GF-D8 (cell line): ENCODE measurements around the gene ODC1.
"Not testable (repeated sequence)": the region's sequence is repeated elsewhere in the genome, so short reads cannot be mapped to it uniquely, and the experiment has no call there.

Source experiments
- DNase-seq: peaks from one replicate; lab custom pipeline; 2025; lab: John Stamatoyannopoulos, UW

ODC1 gene

DNA sequence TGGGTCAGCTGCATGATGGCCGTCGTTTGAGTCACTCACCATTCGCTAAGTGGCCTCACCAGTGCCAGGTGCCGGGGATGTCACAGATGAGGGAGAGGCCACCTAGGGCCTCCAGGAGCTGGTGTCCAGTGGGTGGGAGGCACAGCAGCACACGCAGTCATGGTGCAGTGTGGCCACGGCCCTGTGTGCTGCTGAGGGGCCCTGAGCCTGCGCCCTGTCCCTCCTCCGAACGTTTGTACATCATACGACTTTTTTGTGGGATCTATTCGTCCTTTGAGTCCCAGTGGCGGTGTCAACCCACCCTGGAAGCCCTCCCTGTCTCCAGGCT lies 30.1 kb upstream of the ODC1 start:
- DNase-seq, result no peak

DNA sequence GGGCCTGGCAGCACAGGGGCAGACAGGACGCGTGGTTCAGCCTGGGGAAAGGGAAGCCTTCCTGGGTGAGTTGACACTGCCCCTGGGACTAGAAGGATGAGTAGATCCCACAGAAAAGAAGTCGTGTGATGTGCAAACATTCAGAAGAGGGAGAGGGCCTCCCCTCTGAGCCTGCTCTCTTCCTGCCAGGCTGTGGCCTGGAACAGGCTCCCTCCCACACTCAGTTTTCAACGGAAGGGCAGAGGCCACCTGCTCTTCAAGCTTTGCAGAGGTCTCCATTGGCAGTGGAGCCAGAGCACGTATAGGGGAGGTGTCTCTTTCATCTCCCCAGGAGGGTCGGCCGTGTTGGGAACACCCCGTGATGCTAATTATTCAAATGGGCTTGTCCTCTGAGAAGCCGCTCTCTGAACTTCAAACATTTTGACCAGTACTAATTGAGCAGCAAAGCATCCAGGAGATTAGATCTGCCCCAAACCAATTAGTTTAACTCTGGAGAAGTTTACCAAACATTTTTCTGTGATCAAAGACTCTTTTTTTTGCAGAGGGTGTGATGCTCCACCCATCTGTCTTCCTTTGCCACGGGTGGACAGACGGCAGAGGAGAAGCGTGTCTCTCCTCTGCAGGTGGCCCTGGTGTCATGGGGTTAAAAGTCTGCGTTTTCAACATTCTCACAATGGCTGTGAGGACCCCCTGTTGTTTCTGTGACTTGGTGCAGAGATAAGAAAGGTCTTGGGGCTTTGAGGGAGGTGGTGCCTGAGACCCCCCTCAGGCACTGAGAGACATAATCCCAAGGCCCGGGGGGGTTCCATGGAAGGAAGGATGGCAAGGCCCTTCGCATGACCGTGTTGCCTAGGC lies 29.5 kb upstream of the ODC1 start:
- DNase-seq, result no peak

DNA sequence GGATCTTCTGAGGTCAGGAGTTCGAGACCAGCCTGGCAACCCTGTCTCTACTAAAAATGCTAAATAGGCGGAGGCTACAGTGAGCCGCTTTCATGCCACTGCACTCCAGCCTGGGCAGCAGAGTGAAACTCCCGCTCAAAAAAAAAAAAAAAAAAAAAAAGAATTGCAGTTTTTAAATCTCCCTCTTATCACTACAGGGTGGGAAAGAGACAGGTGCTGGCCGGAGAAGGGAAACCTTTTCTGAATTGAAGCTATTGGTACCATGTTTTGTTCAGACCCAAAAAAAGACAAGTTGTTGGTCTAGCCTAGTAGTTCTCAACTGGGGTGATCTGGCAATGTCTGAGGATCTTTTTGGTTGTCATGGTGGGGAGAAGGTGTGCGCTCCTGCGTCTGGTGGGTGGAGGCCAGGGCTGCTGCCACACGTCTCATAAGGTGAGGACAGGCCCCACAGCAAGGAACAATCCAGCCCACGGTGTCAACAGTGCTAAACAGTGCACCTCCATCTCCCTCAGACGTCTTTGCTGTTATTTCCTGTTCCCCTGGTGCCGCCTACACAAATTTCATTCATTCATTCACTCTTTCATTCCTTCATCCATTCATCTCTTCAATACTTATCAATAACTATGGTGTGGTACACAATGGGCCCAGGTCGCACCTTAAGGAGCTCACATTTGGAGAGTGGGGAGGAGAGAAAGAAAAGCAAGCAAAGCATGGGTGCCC lies 28.8 kb upstream of the ODC1 start:
- DNase-seq, result no peak

DNA sequence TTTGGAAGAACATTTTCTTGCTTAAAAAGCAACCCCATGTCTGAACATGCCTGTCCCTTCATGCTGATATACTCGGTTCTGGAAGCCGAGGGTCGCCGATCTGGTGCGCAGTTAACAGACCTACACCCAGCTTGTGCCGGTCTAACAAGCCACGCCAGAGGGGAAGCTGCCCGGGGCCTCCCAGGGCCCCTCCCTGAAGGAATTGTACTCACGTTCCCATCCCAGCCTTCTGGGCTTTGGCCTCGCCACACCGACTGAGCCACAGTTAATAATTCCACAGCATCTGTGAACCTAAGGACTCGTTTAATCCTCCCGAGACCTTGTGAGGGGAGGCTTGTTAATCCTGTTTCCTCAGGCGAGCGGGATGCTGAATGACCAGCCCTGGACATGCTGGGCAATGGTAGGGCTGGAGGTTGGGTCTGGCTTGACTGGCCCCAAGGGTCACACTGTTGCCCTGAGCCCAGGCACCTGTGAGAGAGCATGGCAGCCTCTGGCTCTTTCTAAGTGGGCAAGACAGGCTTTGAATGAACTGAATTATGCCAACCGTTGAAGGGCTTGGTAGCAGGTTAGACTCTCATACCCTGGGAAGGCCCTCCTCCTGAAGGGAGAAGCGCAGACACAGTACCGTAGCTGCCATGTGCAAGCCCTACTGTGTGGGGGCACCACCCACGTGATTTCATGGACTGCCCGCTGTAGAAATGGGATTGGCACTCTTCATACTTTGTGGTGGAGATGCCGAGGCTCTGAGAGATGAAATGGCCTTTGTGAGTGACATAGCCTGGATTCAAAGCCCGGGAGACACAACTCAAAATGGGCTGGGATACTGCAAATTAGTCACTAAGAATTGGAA lies 27.9 kb upstream of the ODC1 start:
- no peak for DNase-seq

DNA sequence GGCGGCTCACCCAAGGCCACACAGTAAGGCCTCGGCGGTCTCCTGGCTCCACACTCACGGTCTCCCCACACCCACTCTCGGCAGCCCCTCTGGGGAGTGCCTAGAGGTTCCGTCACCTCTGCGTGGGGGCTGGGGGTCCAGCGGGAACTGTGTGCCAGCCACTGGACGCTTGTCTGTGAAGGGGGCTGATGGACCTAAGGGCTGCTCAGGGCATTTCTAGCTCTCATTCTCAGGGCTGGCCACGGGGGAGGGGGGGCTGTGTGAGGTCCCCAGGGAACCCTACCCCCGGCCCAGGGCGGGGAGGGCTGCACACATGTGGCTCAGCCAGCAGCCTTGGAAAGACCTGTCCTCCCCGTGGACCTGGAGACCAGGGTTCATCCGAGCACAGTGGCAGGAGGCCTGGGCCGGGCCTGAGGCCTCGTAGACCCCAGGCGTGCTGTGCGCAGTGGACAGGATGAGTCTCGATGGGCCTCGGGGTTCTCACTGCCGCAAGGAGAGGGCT lies 27.1 kb upstream of the ODC1 start:
- no peak for DNase-seq

DNA sequence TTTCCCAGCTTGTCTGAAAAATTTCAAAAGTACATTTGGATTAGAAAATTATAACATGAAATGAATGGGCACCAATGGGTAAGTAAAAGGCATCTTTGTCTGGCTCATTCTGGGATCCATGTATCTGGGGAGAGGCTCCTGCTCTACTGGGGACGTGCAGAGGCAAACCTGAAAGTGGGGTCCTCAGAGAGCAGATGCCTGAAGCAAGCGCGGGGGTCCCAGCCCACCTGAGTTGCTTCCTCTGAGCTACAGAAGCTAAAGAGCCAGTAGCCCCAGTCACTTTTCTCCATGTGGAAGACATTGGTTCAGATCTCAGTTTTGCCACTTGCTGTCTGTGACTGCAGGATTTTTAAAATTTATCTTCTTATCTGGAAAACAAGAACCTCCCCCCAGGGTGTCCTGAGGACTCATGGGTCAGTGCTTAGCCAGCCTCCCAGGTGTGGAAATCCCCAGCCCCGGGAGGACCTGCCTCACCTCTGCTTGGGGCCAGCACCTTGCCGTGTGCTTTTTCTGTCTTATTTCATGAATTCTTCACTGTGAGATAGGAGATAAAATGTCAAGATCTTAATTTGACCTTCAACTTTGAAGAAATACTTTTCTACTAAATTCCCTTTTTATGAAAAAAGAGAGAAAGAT lies 25.1 kb upstream of the ODC1 start:
- no peak for DNase-seq

DNA sequence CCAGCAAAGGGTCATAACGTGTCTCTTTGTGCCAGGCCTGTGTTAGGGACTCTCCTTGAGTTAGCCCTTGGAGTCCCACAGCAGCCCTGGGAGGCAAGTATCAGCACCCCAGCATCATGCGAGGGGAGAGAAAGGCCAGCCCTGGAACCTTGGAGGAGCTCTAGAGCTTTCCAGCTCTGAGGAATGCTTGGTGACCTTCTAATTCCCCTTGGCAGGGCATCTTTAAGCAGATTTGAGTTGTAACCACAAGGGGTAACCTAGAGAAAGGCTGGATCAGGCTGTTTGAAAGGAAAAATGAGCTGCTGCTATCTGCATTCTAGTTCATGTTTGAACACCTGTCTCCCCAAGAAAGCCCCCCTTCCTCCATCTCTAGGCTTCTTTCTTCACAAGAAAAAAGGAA lies 23.8 kb upstream of the ODC1 start:
- no peak for DNase-seq

DNA sequence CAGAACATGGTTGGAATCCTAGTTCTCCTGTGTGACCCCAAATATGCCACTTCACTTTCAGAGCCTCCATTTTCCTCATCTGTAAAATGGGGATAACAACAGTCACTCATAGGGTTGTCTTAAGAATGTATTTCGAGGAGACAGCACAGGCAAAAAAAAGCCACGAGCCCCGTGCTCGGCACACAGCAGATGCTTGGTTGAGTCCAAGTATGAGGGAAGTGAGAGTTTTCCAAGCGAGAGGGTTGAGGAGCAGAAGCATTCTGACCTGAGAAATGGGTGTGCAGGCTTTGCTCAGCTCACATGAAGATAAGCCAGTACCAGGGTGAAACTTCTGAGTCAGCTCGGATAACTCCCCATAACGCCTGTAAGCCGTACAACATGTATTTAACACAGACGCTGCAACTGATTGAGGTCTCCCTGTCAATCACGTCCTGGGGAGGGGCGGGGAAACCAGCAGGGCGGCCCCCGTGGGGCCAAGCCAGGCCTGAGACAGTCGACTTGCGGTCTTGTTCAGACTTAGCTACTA lies 23.0 kb upstream of the ODC1 start:
- no peak for DNase-seq

DNA sequence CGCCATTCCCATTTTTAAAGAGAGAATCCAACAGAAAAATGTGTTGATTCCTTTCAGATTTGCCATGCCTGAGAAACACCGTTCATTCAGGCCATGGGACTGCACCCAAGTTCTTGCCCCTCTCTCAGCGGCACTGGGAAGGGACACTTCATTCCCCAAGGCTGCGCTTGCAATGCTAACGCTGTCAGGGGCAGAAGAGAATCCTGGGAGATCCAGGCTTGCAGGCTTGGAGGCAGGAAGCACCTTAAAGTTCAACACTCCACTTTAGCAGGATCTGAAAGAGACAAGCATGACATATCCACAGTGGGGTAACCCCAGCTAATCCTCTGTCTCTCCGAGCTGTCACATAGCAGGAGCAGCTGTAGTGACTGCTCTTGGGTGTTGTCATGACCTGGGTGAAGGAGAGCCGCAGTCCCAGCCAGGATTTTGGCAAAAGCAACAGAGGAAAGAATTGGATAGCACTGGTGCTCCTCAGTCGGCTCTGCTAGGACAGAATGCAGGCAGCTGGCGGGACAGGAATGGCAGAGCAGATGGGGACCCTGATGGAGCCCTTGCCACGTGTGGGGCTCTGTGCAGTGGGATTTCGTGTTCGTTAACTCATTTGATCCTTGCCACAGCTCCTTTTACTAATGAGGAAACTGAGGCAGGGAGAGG lies 22.0 kb upstream of the ODC1 start:
- no peak for DNase-seq

DNA sequence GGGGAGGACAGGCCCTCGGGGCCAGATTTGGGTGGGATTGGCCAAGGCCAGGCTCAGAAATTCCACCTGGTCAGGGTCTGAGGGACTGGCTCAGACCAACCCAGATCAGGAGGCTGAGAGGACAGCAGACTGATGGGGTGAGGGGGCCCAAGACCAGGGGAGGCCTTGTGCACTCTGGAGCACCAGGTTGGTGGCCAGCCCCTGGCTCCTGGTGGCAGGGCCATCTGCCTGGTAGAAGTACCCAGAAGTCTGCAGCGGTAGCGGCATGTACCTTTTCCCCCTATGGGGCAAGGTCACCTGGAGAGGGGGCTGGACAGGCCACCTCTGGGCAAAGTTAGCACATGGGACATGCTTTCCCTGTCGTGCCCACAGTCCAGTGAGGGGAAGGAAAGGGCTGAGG lies 21.2 kb upstream of the ODC1 start:
- no peak for DNase-seq

DNA sequence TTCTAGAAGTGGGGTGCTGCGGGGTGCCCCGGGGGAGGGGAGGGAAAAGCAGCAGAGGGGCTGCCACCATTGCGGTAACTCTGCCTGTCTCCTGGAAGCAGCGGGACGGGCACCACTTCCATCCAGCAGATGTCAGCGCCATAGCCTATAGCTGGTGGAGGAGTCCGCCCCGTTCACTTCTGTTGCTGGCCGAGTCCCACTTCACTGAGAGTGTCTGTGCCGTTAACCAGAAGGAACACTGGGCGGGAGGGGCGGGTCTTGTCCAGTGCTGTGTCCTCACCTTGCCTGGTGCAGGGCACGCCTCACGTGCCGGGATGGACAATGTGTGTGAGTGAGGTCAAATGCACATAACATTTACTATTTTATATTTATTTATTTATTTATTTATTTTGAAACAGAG lies 19.3 kb upstream of the ODC1 start:
- DNase-seq, result no peak

DNA sequence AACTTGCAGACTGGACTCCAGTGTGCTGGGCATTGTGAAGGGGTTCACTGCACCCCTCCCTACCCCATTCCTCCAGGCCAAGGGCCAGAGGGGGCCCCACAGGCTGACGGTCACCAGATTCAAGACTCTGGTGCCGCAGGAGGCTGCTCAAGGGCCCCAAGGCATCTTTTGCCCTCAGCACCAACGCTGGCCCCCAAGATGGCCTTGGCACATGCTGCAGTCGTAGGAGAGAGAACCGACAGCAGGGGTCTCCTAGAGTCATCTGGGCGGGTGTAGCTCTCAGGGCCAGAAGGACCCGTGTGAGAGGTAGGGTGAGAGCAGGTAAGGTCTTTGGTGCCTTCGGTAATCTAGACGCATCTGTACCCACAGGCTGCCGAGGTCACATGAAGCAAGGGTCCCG lies 18.7 kb upstream of the ODC1 start:
- DNase-seq, result no peak

DNA sequence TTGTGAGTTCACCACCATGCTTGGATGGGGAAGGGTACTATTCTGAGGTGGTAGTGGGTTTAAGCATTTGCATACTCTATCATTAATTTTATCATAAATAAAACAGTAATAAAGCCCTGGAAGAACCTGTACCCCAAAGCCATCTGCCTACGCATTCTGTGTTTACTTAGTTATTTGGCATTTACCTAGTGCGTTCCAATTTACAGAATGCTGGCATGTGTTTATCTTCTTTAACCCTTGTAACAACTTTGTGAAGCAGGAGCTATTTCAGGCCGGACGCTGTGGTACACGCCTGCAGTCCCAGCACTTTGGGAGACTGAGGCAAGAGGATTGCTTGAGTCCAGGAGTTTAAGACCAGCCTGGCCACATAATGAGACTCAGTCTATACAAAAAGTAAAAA lies 17.8 kb upstream of the ODC1 start:
- DNase-seq, result no peak

DNA sequence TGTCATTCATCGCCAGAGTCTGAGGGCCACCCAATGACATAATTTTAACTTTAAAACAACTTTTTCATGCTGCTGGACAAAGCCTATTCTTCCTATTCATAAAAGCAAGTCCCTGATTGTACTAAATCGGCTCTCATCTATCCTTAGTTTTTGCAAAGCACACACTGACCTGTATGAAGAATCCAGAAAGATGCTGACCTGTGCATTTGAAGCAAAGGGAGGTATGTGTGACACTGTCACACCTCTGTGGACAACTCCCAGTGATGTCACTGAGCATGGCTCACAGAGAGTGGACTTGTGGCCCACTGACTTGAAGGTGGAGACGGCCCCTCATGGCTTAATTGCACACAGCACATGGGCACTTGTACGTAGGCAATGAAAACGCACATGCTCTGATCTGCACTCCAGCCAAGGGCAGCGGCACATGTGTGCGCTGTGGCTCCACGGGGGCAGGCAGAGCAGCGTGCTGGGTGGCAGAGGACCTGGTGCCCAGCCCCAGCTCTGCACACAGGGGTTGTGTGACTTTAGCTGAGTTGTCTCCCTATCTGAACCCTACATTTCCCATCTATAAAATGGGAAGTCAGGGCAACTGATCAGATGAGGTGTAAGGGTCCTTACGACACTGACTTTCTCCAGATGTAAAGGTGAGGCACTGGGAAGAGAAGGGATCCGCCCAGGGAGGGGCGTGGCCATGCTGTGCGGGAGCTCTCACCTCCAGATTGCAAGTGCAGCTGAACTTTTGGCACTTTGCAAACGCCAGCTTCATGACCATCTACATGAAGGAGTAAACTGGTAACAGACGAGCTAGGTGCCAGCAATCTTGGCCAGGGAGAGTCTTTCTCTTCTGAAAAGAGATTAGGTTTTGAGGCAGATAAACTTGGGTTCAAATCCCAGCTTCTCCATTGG lies 14.3 kb upstream of the ODC1 start:
- no peak for DNase-seq

DNA sequence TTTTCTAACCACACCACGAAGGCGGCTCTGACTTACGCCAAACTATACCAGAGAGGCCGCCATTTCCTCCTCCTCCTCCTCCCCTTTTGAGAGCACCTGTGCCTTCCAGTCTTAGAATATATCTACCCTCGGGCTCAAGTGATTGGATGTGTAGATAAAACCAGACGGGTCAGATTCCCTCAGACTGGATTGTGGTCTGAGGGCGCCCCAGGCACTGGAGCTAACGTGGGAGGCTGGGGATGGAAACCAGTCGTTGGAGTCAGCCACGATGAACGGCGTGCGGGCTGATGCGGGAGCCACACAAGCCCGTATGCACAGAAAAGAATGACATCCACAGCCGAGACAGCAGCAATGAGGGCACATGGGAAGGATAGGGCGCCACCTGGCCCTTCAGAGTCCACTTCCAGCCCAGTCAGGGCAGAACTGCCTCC lies 12.3 kb upstream of the ODC1 start:
- no peak for DNase-seq

DNA sequence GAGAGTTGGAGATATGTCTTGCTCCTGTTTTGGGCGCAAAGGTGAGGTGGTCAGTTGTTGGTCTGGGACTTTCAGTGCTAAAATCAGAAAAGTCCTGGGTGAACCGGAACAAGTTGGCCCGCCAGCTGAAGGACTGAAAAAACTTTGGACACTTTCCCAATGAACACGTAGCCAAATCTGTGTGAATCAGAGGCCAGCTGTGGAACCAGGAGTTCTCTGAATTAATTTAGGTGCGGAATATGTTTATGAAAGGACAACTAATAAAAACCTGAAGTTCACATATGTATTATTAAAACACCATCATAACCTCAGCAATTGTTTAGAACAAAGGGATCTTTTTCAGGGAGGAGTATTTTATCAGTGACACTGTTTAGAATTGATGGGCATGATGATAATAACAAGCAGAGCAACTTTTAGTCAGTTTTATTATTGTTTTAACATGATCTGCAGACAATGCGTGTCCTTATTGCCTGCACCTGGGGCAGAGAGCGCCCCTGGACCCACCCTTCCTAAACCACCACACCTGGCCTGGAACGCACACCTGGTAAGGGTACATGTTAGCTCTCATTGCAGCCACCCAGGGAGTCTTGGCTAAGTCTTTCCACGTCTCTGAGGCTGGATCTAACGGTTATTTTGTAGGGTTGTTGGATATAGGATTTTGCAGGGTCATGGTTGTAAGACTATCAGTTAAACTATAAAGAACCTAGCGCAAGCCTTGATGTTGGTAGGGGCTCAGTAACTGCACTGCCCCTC lies 9.9 kb upstream of the ODC1 start:
- no peak for DNase-seq

DNA sequence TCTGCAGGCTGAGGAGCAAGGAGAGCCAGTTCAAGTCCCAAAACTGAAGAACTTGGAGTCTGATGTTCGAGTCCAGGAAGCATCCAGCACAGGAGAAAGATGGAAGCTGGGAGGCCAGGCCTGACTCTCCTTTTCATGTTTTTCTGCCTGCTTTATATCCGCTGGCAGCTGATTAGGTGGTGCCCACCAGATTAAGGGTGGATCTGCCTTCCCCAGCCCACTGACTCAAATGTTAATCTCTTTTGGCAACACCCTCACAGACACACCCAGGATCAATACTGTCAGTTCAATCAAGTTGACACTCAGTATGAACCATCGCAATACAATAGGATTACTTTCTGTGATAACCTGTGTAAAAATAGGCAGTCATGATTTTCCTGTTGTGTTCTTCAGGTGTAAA lies 9.1 kb upstream of the ODC1 start:
- not testable (repeated sequence) for DNase-seq

DNA sequence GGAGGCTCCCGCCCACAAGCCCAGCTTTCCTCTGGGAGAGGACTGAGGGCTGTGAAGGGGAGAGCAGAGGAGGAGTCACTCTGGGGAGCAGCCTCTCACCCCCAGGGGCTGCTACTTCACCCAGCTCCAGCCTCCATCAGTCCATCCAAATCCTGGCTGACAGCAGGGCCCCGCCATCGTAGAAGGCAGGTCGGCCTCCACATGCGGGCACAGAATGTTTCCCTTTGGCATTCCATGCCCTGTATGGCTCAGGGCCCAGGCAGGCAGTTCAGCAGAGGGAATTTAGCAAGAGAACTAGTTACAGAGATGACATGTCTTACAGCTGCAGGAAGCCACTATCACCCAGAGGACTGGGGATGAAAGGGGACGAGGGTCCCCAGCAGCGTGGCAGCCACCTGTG lies 6.4 kb upstream of the ODC1 start:
- DNase-seq, result no peak

DNA sequence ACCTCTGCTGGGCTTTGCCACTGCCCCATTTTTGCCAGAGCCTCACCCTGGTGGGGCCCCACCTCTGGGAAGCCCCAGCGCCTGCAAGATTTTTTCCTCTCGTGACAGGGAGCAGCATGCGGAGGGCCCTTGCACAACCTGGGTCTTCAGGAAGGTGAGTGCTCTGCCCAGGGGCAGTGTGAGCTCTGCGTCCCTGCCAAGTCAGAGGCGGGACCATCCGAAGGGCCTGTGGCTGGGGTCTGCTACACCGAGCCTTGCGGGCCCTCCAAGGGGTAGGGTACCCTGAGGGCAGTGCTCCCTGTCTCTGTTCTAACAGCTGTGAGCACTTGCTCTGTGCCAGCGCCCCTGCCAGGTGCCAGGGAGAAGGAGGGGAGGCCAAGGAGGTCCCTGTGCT lies 5.8 kb upstream of the ODC1 start:
- no peak for DNase-seq
